Left lung (tissue), 10 donors: ENCODE measurements around the gene ST6GALNAC3. TPM values are rescaled to one million over a fixed set of nuclear protein-coding genes. Genes with fewer than 3 reads are reported as not detected.

ENCODE experiments used
- ATAC-seq: fragments of 200-7000 bp; cut with Tn5 transposase; one replicate; pipeline ENCODE4 v1.9.1; 2020; ENCODE audit warnings: moderate library complexity
- DNase-seq, 4 donors: peaks; one replicate each; pipeline ENCODE4 v3.0.0-alpha.2; 2013 to 2020
- H3K27ac ChIP-seq, 2 donors: fragments of 200-600 bp; sonication (generic) in 1 of 2; one replicate each; pipeline versions ENCODE4 v1.5.0 to v1.8.0; 2020 to 2021
- H3K27me3 ChIP-seq, 2 donors: fragments of 200-600 bp; sonication (generic) in 1 of 2; one replicate each; pipeline versions ENCODE4 v1.5.0 to v1.8.0; 2020 to 2021
- H3K36me3 ChIP-seq, 2 donors: fragments of 200-600 bp; sonication (generic) in 1 of 2; one replicate each; pipeline versions ENCODE4 v1.5.0 to v1.8.0; 2020 to 2021
- H3K4me1 ChIP-seq, 2 donors: fragments of 200-600 bp; one replicate each; pipeline ENCODE4 v1.8.0; 2021
- H3K4me3 ChIP-seq, 2 donors: fragments of 200-600 bp; sonication (generic) in 1 of 2; one replicate each; pipeline versions ENCODE4 v1.5.0 to v1.8.0; 2020 to 2021; ENCODE audit warnings: mild to moderate bottlenecking in 1 of 2
- H3K9me3 ChIP-seq, 2 donors: fragments of 200-600 bp; sonication (generic) in 1 of 2; one replicate each; pipeline versions ENCODE4 v1.5.0 to v1.8.0; 2020 to 2021
- intact Hi-C, 2 donors: fragments of 100-400 bp; cut with DNase I; formaldehyde crosslinking; loops; one replicate each; pipeline versions ENCODE4 v1.11.2 to v1.14.2; 2022
- polyA plus RNA-seq, 6 donors: library from polyadenylated mRNA; unstranded; fragments of 120-200 nt; gene quantifications; one replicate each; pipeline ENCODE4 v1.2.1, GENCODE V29; 2013; ENCODE audit not compliant: insufficient read length in 6 of 6
- total RNA-seq, 2 donors: library from RNA; stranded (reverse); fragmentation: NEBNext Ultra II Directional; extraction: Animal tissue kit (Norgen Biotek cat#: 25700); gene quantifications; one replicate each; pipeline ENCODE4 v1.2.1, GENCODE V29; 2021
- TF ChIP-seq, protein P1 (sequence below), 2 donors: fragments of 200-600 bp; sonication (generic) in 1 of 2; IDR thresholded peaks; one replicate each; pipeline versions ENCODE4 v1.5.0 to v1.8.0; 2021; ENCODE audit warnings: antibody characterized with exemption in 2 of 2
- donor health status: DM: no; HTN: yes; CAD: no.
- donor health status: DM: no; HTN: no; CAD: no.

The ST6GALNAC3 gene
- total and polyA plus RNA-seq, 8 donors, result 3.4 to 37.7 (median 30.1) TPM

DNA sequence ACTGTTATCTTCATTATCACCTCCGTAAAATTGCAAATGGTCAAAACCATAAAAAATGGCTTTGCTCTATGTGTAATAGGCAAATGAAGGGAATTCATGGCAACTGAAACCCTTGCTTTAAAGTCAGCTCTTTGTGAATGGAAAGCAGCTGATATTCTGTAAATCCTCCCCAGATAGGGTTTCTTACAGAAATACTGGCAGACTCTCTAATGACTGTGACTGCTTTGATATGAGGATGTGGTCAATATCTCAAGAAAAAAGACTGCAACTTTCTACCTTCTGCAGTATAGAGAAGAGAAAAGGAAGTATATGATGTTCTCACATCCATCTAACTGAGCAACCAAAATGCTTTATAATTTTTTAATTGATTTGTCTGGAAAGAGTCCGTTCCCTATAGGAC, 193.1 kb downstream of the ST6GALNAC3 start:
- DNase-seq, result no peak
- Histone ChIP-seq H3K36me3 (no peaks in the 10 kb centered on the region), H3K9me3 (no peaks in the 10 kb centered on the region), H3K27me3 (no peaks in the 10 kb centered on the region), H3K4me3 (no peak overlapping the region), H3K4me1 (peaks cover 5 to 27% of the 10 kb centered on the region in 2 donors), H3K27ac (no peak overlapping the region)
- TF ChIP-seq, protein P1, sequence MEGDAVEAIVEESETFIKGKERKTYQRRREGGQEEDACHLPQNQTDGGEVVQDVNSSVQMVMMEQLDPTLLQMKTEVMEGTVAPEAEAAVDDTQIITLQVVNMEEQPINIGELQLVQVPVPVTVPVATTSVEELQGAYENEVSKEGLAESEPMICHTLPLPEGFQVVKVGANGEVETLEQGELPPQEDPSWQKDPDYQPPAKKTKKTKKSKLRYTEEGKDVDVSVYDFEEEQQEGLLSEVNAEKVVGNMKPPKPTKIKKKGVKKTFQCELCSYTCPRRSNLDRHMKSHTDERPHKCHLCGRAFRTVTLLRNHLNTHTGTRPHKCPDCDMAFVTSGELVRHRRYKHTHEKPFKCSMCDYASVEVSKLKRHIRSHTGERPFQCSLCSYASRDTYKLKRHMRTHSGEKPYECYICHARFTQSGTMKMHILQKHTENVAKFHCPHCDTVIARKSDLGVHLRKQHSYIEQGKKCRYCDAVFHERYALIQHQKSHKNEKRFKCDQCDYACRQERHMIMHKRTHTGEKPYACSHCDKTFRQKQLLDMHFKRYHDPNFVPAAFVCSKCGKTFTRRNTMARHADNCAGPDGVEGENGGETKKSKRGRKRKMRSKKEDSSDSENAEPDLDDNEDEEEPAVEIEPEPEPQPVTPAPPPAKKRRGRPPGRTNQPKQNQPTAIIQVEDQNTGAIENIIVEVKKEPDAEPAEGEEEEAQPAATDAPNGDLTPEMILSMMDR (IDR thresholded peaks at IDR 0.05), result no peak
- no peak for ATAC-seq
- intact Hi-C loops, result no loop called here

DNA sequence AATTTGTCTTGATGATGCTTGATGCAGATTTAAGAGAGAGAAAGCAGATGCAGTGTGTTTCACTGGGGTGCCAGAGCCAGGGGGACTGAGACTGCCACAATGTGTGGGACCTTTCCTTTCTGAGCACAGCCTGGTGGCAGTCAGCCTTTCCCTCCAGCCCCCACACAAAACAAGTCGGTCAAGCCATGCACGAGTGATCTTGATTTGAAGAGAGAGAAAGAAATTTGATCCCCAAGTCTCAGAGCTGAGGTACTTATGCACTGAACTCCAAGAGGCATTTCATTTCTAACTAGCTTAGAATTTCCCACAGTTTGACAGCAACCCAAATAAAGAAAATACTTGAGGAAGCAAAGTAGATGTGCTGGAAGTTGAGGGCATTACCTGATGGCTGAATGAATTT, 193.8 kb downstream of the ST6GALNAC3 start:
- no peaks in the 10 kb centered on the region for H3K36me3 ChIP-seq
- TF ChIP-seq, protein P1 (IDR thresholded peaks at IDR 0.05), result no peak
- peak; percentile 62 for ATAC-seq
- H3K4me1 ChIP-seq, result peaks cover 5 to 27% of the 10 kb centered on the region in 2 donors
- intact Hi-C loops, result no loop called here
- no peaks in the 10 kb centered on the region for H3K9me3 ChIP-seq
- no peak overlapping the region for H3K27ac ChIP-seq
- H3K4me3 ChIP-seq, result no peak overlapping the region
- peak in 1 of 4 donors; percentile 60 for DNase-seq
- H3K27me3 ChIP-seq, result no peaks in the 10 kb centered on the region

DNA sequence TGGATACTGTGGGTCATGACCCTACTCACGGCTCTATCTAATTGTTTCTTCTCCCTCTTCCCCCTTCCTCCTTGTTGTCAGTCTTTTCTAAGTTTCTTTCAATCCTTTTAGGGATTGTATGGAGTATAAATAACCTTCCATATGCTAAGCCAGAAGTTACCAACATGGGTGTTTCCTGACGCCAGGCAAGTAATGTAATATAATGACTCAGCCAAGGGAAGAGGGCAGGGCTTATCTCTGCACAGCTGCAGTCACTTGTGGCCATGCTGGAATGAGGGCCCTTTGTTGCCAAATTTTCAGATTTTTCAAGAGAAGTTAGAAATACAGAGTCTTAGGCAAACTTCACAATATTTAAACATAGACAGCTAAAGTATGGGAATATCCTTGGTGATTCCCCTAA, 194.6 kb downstream of the ST6GALNAC3 start:
- no peaks in the 10 kb centered on the region for H3K36me3 ChIP-seq
- TF ChIP-seq, protein P1 (IDR thresholded peaks at IDR 0.05), result no peak
- DNase-seq (peak in 1 of 4 donors; percentile 41), ATAC-seq (peak; percentile 90)
- H3K4me1 ChIP-seq, result peaks cover 5 to 27% of the 10 kb centered on the region in 2 donors
- no peak overlapping the region for H3K27ac ChIP-seq
- no peaks in the 10 kb centered on the region for H3K27me3 ChIP-seq
- intact Hi-C loops, result no loop called here
- no peaks in the 10 kb centered on the region for H3K9me3 ChIP-seq
- H3K4me3 ChIP-seq, result no peak overlapping the region

DNA sequence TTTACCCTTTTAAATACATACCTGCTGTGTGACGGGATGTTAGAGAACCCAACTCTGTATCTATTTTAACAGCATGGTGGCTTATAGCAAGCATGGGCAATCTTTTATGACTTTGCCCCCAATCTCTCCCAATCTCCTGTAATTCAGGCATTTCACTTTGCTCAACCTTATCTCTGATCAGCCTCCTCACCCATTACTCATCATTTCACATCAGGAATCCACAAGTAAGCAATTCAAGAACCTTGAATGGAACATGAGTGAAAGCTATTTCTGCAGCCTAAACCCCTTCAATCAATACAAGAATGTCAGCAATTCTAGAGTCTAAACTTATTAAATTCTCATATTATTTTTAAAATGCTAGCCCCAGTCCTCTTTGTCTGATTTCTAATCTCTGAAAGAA, 199.8 kb downstream of the ST6GALNAC3 start:
- H3K4me3 ChIP-seq, result no peak overlapping the region
- TF ChIP-seq, protein P1 (IDR thresholded peaks at IDR 0.05), result no peak
- H3K9me3 ChIP-seq, result no peaks in the 10 kb centered on the region
- no peaks in the 10 kb centered on the region for H3K27me3 ChIP-seq
- ATAC-seq (no peak), DNase-seq (no peak)
- intact Hi-C loops, result no loop called here
- H3K27ac ChIP-seq, result no peak overlapping the region
- H3K36me3 ChIP-seq, result no peaks in the 10 kb centered on the region
- H3K4me1 ChIP-seq, result peaks cover 1 to 15% of the 10 kb centered on the region in 2 donors

DNA sequence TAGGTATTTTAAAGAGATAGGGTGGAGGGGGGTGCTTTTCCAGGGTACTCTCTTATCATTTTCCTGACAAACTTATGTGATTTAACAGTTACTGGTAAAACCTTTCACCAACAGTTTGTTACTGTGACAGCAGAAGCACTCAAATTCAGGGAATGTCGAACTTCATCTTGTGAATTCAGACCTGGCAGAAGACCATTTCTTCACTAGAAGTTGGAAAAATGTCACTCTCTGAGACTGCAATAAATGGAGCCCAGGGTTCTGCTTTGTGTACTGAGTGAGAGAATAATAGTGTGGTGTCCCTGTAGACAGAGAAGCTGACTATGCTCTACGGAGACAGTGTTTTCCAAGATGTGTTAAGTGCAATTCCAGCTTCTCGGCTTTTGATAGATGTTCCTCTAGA, 200.2 kb downstream of the ST6GALNAC3 start:
- intact Hi-C loops, result no loop called here
- no peak overlapping the region for H3K27ac ChIP-seq
- no peaks in the 10 kb centered on the region for H3K36me3 ChIP-seq
- H3K9me3 ChIP-seq, result no peaks in the 10 kb centered on the region
- no peak for DNase-seq
- no peaks in the 10 kb centered on the region for H3K27me3 ChIP-seq
- peaks cover 0 to 10% of the 10 kb centered on the region in 2 donors for H3K4me1 ChIP-seq
- ATAC-seq, result no peak
- no peak overlapping the region for H3K4me3 ChIP-seq
- TF ChIP-seq, protein P1 (IDR thresholded peaks at IDR 0.05), result no peak
